Activated naive CD4-positive, alpha-beta T cell treated with Interleukin-2 at 50 U/mL for 16 hours (primary cell): Measurements from ENCODE around the gene RABL2A.
"Not testable (repeated sequence)": the region's sequence is repeated elsewhere in the genome, so short reads cannot be mapped to it uniquely, and the experiment has no call there.

Source experiments
- DNase-seq: peaks from one replicate; pipeline ENCODE4 v3.0.0-alpha.2; 2020

RABL2A gene

DNA sequence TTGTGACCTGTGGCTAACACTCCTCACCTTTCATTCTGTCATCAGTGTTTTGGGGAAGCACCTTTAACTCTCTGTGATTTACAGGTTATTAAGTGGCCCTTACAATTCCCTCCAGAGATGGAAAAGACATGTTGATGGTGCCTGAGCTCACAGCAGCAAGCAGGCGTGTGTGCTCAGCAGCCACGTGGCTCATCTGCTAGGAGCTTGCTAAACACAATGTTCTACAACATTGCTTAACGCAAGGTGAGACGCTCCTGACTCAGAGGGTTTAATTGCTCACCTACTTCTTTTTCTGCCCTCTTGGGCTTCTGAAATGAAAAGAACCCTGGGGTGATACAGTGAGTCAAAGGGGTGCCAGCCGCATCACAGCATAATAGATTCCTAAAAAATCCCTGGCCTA is 6.1 kb upstream of the RABL2A start:
- DNase-seq, result not testable (repeated sequence)

DNA sequence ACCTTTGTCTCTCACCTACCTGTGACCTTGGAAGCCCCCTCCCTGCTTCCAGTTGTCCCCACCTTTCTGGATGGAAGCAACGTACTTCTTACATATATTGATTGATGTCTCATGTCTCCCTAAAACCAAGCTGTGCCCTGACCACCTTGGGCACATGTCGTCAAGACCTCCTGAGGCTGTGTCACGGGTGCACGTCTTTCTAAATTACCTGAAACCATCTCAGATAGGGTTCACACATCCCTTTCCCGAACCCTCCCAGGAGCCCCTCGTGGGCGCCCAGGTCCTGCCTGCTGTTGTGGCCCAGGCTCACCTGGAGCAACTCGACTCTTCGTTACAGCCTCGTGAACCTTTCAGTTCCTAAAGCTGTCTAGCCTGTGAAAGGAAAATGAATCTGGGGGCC is 1.2 kb upstream of the RABL2A start:
- not testable (repeated sequence) for DNase-seq

DNA sequence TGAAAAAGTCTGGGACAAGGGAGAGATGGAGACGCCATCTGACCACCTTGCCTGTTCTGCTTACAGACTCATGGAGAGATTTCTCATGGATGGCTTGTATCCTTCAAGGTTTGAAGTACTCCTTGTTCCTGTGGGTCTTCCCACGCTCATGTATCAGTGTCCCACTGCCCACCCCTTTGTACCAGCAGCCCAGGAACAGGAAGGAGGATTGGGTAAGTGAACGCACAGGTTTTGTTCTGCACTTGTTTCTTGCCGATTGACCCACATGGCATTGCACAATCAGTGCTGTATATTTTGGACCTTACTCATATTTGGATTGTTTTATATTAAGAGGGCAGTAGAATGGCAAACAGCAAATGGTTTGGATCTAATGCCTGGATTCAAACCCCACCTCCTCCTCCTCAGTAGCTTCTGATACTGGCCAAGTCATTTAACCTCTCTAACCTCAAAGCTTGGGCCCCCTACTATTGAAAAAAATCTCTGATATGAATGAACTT is 5.8 kb downstream of the RABL2A start:
- DNase-seq, result not testable (repeated sequence)

DNA sequence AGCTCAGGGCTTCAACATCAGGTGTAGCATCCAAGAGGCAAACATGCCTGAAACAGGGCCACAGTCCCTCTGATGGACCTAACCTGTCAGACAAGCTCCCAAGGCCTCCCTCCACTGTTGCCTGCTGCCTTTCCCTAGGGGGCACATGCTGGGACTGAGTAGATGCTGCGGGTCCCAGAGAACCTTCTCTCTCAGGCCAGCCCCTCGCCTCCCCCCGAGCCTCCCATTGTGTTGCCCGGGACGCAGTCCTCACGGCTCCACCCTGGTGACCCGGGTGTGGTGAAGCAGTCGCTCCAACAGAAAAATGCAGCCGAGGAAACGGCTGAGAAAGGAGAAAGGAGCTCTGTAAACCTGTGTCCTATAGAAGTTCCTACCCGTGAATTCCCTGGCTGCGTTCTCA is 8.3 kb downstream of the RABL2A start:
- DNase-seq, result not testable (repeated sequence)

DNA sequence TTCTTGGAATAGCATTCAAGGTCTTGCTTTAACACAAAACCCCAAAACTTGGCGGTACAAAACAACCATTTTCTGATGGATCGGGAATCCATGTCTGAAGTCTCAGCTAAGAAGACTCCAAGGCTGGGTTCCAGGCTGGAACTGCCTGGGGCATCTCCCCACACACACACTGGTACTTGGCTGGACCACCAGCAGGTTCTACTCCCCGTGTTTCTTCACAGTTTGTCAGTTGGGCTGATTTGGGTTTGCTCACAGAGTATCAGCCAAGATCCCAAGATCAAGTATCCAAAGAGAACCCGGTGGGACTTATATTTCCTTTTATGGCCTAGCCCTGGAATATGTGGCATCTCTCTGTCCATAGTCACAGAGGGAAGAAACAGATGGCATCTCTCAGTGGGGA is 9.2 kb downstream of the RABL2A start:
- DNase-seq, result not testable (repeated sequence)

DNA sequence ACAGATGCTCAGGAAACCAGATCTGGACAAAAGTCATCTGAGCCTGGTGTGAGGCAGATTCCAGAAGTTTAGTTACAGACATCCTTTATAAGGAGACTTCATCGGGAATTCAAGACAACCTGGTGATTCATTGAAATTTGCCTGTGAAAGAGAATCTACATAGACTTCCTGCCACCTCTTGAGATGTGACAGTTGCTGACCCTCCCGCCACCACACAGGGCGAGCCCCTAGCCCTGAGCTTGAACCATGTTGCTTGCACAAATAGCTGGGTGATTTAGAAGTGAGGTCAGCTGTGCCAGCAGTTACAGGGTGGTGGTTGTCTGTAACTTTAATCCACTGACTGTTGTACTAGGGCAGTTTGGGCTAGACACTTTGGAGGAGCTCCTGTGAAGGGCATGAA is 11.0 kb downstream of the RABL2A start:
- not testable (repeated sequence) for DNase-seq

DNA sequence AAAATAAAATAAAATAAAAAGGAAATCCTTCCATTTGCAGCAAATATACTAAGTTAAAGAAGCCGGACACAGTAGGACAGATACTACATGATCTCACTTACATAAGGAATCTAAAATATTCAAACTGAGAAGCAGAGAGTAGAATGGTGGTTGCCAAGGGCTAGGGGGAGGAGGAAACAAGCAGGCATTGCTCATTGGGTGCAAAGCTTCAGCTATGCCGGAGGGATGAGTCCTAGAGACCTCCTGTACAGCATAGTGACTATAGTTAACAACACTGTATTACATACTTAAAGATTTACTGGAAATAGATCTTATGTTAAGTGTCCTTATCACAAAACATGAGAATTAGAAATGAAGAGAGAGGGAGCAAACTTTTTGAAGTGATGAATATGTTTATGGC is 19.2 kb downstream of the RABL2A start:
- not testable (repeated sequence) for DNase-seq

DNA sequence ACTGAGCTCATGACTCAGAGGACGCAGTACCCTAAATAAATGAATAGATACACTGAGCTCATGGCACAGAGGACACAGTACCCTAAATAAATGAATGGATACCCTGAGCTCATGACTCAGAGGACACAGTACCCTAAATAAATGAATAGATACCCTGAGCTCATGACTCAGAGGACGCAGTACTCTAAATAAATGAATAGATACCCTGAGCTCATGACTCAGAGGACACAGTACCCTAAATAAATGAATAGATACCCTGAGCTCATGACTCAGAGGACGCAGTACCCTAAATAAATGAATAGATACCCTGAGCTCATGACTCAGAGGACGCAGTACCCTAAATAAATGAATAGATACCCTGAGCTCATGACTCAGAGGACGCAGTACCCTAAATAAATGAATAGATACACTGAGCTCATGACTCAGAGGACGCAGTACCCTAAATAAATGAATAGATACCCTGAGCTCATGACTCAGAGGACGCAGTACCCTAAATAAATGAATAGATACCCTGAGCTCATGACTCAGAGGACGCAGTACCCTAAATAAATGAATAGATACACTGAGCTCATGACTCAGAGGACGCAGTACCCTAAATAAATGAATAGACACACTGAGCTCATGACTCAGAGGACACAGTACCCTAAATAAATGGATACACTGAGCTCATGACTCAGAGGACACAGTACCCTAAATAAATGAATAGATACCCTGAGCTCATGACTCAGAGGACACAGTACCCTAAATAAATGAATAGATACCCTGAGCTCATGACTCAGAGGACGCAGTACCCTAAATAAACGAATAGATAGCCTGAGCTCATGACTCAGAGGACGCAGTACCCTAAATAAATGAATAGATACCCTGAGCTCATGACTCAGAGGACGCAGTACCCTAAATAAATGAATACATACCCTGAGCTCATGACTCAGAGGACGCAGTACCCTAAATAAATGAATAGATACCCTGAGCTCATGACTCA is 24.1 kb downstream of the RABL2A start:
- not testable (repeated sequence) for DNase-seq

DNA sequence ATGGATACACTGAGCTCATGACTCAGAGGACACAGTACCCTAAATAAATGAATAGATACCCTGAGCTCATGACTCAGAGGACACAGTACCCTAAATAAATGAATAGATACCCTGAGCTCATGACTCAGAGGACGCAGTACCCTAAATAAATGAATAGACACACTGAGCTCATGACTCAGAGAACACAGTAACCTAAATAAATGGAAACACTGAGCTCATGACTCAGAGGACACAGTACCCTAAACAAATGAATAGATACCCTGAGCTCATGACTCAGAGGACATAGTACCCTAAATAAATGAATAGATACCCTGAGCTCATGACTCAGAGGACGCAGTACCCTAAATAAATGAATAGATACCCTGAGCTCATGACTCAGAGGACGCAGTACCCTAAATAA is 25.5 kb downstream of the RABL2A start:
- DNase-seq, result not testable (repeated sequence)

DNA sequence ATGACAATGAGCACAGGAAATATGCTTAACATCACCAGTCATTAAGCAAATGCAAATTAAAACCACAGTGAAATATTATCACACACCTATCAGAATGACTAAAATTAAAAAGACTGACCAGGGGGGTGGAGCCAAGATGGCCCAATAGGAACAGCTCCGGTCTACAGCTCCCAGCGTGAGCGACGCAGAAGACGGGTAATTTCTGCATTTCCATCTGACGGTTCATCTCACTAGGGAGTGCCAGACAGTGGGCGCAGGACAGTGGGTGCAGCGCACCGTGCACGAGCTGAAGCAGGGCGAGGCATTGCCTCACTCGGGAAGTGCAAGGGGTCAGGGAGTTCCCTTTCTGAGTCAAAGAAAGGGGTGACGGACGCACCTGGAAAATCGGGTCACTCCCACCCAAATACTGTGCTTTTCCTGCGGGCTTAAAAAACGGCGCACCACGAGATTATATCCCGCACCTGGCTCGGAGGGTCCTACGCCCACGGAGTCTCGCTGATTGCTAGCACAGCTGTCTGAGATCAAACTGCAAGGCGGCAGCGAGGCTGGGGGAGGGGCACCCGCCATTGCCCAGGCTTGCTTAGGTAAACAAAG is 29.1 kb downstream of the RABL2A start:
- DNase-seq, result peak; percentile 4

DNA sequence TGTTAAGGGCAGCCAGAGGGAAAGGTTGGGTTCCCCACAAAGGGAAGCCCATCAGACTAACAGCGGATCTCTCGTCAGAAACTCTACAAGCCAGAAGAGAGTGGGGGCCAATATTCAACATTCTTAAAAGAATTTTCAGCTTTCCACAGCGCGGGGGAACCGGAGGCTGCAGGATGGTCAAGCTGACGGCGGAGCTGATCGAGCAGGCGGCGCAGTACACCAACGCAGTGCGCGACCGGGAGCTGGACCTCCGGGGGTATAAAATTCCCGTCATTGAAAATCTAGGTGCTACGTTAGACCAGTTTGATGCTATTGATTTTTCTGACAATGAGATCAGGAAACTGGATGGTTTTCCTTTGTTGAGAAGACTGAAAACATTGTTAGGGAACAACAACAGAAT is 30.7 kb downstream of the RABL2A start:
- not testable (repeated sequence) for DNase-seq

DNA sequence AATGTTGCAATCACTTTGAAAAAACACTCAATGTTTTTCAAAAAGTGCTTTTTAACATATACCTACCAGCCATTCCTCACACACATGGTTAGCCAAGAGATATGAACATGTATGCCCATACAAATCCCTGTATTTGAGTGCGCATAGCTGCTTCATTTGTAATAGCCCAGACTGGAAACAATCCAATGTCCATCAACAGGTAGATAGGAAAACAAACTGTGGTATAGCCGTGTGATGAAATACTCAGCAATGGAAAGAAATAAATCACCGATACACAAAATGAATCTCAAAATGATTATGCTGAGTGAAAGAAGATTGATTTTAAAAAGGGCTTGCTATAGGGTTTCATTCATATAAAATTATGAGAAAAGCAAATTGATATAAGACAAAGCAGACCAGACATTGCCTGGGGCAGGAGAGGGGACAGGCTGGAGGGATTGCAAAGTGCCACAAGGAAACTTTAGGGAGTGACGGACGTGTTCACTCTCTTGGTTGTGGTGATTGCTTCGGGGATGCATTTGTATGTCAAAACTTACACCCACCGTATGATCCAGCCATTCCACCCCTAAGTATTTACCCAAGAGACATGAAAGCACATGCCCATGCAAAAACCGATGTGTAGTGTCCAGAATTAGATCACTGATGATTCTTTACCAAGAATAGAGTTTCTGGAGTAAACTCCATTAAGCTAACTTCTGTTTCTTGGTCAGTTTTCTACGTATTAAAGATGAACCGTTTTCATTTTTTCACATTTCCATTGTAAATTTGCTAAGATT is 36.4 kb downstream of the RABL2A start:
- not testable (repeated sequence) for DNase-seq

DNA sequence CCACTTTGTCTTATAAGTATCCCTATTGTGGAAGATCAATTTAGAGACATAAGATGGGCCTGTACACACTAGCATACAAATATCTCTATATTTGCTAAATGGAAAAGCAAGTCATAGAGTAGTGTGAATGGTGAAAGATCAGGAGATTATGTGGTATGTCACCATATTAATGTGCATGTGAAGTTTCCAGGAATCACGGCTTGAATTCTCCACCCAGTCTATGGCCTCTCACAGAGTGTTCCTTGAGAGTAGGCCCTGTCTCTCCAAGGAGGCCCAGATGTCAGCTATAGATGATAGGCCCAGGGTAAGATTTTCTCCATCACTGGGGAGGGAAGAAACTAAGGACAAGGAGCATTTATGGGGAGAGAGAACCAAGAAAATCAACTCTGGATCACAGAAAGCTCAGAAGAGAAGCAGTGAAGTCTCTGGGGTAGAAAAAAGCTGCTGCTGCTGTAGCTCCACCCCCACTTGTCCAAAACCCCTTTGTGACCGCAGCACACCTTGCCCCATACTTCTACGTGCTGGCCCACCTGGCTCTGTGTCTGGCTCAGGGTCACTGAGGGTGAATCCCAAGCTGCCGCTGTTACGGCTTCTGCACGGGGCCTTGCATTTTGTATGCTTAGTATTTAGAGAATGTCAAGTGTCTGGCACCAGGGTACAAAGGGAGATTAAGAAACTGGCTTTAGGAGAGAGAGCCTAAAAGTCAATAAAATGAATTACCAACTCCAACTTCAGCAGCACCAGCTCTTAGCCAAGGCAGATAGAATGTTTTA is 37.9 kb downstream of the RABL2A start:
- not testable (repeated sequence) for DNase-seq

DNA sequence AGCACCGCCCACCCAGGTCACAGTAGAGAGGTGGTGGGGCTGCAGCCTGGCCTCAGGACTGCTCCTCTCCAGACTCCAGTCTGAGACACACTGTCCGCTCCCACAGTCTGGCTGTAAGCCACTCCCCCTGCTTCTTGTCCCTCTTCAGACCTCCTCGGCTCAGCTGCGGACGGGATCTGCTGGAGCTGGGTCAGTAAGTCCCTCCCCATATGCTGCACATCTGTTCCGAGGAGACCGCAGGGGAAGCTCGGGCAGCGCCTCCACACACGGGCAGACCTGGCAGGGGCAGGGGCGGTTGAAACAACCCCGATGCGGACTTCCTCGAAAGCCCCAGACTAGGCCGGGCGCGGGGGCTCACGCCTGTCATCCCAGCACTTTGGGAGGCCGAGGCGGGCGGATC is 41.9 kb downstream of the RABL2A start:
- DNase-seq, result not testable (repeated sequence)

DNA sequence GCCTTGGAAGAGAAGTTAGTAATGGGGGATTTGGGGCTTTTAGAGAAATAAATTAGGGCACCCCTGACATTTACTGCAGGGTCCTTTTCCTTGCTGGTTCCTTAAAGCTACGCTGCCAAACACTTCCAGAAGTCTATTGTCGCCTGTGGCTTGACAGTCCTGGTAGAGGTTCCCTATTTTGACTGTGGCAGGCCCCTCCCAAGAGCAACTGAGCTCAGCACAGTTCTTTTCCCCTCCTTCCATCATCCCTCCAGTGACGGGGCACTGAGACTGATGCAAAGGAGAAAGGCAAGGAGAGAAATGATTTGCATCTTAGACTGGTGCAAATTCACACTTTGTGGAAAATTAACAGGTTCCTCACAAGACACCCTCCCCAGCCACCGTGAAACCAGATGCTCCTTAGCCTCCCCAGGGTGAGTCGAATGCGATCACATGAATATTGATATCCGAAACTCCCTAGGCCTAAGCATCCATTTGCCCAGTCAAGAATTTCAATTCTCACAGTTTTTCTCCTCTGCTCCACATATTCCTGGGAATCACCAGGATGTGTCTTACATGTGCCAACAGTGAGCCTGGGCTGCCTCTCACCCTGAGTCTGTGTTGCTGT is 45.4 kb downstream of the RABL2A start:
- no peak for DNase-seq

DNA sequence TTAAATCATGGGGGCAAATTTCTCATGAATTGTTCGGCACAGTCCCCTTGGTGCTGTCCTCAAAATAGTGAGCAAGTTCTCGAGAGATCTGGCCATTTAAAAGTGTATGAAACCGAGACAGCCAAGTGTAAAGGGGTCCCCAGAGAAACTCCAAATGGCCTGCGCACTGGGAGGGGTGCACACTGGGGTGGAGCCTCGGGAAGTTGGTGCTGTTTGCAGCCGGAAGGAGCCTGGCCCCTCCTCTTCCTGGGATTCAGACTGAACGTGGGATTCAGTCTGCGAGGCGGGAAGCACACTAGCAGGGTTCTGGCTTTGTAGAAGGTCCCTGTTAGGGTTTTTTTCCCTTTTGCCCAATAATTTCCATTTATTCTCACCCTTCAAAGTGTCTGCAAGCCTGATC is 48.8 kb downstream of the RABL2A start:
- DNase-seq, result no peak

DNA sequence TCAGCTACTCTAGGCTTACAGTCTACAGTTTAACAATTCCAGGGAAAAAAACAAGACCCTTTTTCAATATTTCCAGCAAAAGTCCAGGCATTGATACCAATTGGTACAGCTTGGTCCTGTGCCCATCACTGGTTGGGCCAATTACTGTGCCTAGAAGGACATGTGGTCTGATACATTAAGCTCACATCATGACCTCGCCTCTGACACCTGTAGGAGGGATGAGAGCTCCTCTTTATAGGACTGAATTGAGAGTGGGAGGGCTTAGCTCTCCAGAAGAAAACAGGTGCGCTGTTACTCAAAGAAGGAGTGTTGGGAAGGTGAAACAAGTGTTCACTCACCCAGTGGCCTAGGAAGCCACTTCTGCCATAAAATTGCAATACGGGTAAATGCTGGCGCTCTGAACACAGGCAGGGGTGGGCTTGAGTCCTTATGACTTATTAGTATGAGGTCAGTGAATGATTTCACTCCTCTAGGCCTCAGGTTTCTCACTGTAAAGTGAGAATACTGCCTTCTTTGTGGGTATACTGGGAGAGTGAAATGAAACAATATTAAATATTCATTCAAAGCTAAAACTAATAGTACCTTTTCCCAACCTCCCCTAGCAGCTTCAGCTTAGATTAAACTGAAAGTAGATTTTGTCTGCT is 49.7 kb downstream of the RABL2A start:
- no peak for DNase-seq

DNA sequence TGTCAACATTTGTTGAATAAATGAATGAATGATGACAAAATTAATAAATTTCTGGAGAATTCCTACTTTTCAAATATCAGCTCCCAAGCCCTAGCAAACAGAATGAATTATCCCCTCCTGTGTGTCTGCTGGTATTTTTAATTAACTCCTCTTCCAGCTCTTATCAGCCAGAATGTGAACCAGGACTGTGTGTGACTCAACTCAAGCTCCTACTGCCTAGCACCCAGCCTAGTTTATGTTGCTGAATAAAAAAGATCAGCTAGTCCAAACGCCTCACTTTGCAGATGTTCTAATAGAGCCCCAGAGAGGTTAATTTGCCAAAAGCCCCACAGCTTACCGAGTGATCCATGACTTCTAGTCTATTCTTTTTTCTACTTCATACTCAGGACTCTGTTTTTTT is 50.3 kb downstream of the RABL2A start:
- DNase-seq, result no peak

DNA sequence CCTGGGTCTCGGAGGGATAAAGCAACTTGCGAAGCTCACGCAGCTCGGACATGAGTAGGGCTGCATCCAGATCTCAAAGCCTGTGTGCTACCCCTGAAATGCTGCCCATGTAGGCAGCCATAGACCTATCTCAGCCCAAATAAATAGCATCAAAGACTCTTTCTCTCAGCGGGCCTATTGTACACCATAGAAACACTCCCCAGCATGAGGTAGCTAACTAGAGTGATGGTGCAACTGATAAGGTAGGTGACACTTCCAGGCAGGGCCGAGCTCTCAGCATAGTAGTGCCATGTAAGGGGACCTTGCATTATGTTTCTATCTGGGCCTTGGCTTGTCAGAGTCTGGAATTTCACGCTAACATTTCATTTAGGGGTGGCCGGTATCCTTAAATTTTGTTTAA is 52.4 kb downstream of the RABL2A start:
- no peak for DNase-seq

DNA sequence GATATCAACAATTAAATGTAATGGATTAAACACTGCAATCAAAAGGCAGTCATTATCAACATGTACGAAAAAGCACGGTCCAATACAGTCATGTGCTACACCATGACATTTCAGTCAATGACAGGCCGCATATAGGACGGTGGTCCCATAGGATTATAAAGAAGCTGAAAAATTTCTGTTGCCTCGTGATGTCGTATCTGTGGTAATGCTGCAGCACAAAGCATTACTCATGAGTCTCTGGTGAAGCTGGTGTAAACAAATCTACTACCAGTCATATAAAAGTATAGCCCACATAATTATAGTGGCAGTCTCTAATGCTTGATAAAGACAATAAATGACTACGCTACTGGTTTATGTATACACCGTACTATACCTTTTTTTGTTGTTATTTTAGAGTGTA is 58.4 kb downstream of the RABL2A start:
- DNase-seq, result no peak

DNA sequence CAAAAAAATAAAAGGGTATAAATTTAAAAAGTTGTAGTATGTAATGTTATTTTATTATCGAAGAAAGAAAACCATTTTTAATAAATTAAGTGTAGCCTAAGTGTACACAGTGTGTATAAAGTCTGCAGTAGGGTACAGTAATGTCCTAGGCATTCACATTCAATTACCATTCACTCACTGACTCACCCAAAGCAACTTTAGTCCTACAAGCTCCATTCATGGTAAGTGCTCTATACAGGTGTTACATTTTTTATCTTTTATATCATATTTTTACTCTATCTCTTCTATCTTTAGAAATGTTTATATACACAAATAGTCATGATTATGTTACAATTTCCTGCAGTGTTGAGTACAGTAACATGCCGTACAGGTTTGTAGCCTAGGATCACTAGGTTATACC is 59.5 kb downstream of the RABL2A start:
- no peak for DNase-seq
